ENCODE data around the gene MBNL1.

The MBNL1 gene

DNA sequence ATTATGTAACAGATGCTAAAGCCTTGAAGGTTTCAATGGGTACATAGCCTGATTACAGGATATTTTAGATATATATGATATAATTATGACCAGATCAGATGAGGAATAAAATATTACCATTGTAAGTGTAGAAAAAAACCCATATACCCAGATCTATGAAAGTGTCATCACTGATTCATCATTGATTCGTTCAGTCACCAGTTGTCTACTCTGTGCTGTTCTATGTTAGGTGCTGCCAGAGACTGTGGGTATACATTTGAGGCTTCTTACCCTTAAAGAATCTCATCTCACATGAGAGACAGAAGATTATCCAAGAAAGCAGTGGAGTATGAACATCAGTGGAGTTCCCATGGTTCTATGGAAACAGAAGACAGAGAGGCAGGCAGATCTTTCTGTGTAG is 92.2 kb downstream of the MBNL1 start:
- no peak overlapping the region for H3K27ac ChIP-seq (ENCODE audit: low read length)
- H4K20me1 ChIP-seq (ENCODE audit: insufficient read depth, low read length): peaks cover 64% of the 10 kb centered on the region
- H3K4me1 ChIP-seq (ENCODE audit: insufficient read depth, low read length): peaks cover 9% of the 10 kb centered on the region; the same call in 1 of the 2 replicates
- no peaks in the 10 kb centered on the region for H3K27me3 ChIP-seq (ENCODE audit: insufficient read depth, low read length, poor library complexity)
- H3K79me2 ChIP-seq (ENCODE audit: insufficient read depth, low read length): peaks cover 100% of the 10 kb centered on the region
- no peak overlapping the region for H3K9ac ChIP-seq (ENCODE audit: low read depth, low read length)
- peaks cover 47% of the 10 kb centered on the region for H3K36me3 ChIP-seq (ENCODE audit: insufficient read depth, low read length)
- no peaks in the 10 kb centered on the region for H3K9me3 ChIP-seq (ENCODE audit: insufficient read depth, low read length, severe bottlenecking)
- no peak overlapping the region for H3K4me2 ChIP-seq (ENCODE audit: insufficient read depth, low read length)
- TF ChIP-seq, protein P1, sequence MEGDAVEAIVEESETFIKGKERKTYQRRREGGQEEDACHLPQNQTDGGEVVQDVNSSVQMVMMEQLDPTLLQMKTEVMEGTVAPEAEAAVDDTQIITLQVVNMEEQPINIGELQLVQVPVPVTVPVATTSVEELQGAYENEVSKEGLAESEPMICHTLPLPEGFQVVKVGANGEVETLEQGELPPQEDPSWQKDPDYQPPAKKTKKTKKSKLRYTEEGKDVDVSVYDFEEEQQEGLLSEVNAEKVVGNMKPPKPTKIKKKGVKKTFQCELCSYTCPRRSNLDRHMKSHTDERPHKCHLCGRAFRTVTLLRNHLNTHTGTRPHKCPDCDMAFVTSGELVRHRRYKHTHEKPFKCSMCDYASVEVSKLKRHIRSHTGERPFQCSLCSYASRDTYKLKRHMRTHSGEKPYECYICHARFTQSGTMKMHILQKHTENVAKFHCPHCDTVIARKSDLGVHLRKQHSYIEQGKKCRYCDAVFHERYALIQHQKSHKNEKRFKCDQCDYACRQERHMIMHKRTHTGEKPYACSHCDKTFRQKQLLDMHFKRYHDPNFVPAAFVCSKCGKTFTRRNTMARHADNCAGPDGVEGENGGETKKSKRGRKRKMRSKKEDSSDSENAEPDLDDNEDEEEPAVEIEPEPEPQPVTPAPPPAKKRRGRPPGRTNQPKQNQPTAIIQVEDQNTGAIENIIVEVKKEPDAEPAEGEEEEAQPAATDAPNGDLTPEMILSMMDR (IDR thresholded peaks at IDR 0.05; ENCODE audit: borderline replicate concordance, extremely low read depth, low read length, poor library complexity, severe bottlenecking): no peak
- no peak for TF ChIP-seq EZH2 (IDR thresholded peaks at IDR 0.05; ENCODE audit: borderline replicate concordance, low read depth, low read length, severe bottlenecking)
- ATAC-seq (ENCODE audit: insufficient read depth, low read depth) (no peak), DNase-seq (no peak)
- H3K4me3 ChIP-seq (ENCODE audit: low read depth in 1 of 2, low read length in 2 of 2): no peak overlapping the region
- H2AFZ ChIP-seq (ENCODE audit: low read depth, low read length): no peak overlapping the region

DNA sequence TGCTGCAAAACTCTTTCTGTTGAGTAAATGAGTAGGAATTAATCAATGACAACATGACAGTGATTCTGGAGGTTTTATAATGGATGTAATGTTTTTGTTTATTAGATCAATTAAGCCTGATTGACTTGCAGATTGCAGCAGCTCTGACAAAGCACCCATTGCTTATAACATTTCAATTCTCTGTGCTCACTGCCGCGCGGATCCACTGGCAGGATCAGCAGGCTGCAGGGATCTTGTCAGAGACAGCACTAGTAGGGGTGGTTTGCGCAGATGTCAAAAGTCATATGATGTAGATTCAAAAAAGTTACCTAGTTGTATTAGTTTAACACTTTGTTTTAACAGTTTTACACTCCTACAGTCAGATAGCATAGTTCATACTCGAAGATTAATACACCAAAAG is 93.4 kb downstream of the MBNL1 start:
- Histone ChIP-seq H3K4me2 (ENCODE audit: insufficient read depth, low read length) (no peak overlapping the region), H2AFZ (ENCODE audit: low read depth, low read length) (no peak overlapping the region), H3K27me3 (ENCODE audit: insufficient read depth, low read length, poor library complexity) (no peaks in the 10 kb centered on the region), H3K9ac (ENCODE audit: low read depth, low read length) (no peak overlapping the region), H3K4me1 (ENCODE audit: insufficient read depth, low read length) (peaks cover 13% of the 10 kb centered on the region), H3K9me3 (ENCODE audit: insufficient read depth, low read length, severe bottlenecking) (peaks cover 2% of the 10 kb centered on the region), H4K20me1 (ENCODE audit: insufficient read depth, low read length) (peaks cover 62% of the 10 kb centered on the region), H3K4me3 (ENCODE audit: low read depth in 1 of 2, low read length in 2 of 2) (no peak overlapping the region), H3K36me3 (ENCODE audit: insufficient read depth, low read length) (peaks cover 48% of the 10 kb centered on the region), H3K27ac (ENCODE audit: low read length) (no peak overlapping the region), H3K79me2 (ENCODE audit: insufficient read depth, low read length) (peaks cover 100% of the 10 kb centered on the region)
- TF ChIP-seq, protein P1 (IDR thresholded peaks at IDR 0.05; ENCODE audit: borderline replicate concordance, extremely low read depth, low read length, poor library complexity, severe bottlenecking): no peak
- no peak for TF ChIP-seq EZH2 (IDR thresholded peaks at IDR 0.05; ENCODE audit: borderline replicate concordance, low read depth, low read length, severe bottlenecking)
- DNase-seq: no peak
- no peak for ATAC-seq (ENCODE audit: insufficient read depth, low read depth)

DNA sequence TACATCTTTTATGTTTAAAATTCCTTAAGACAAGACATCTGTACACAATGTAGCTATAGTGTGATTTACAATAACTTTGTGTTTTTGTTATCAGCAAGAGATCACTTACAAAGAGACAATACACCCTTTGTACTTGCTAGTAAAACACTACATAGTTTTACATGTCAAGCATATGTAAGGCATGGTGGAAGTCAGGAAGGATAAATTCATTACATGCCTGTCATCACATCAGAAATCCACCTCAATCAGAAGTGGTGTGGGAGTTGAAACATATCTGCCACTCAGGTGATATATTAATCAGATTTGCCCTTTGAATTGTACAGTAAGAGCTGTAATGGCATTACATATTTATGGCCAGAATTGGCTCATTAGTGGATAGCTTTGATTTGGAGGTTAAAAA is 95.5 kb downstream of the MBNL1 start:
- Histone ChIP-seq H3K9ac (ENCODE audit: low read depth, low read length) (no peak overlapping the region), H3K4me2 (ENCODE audit: insufficient read depth, low read length) (no peak overlapping the region), H3K79me2 (ENCODE audit: insufficient read depth, low read length) (peaks cover 100% of the 10 kb centered on the region), H3K4me1 (ENCODE audit: insufficient read depth, low read length) (peaks cover 22% of the 10 kb centered on the region), H3K27ac (ENCODE audit: low read length) (no peak overlapping the region), H3K4me3 (ENCODE audit: low read depth in 1 of 2, low read length in 2 of 2) (no peak overlapping the region), H3K27me3 (ENCODE audit: insufficient read depth, low read length, poor library complexity) (no peaks in the 10 kb centered on the region), H3K9me3 (ENCODE audit: insufficient read depth, low read length, severe bottlenecking) (peaks cover 2% of the 10 kb centered on the region), H2AFZ (ENCODE audit: low read depth, low read length) (no peak overlapping the region), H3K36me3 (ENCODE audit: insufficient read depth, low read length) (peaks cover 41% of the 10 kb centered on the region; the same call in 1 of the 2 replicates), H4K20me1 (ENCODE audit: insufficient read depth, low read length) (peaks cover 63% of the 10 kb centered on the region)
- no peak for ATAC-seq (ENCODE audit: insufficient read depth, low read depth)
- no peak for DNase-seq
- TF ChIP-seq, protein P1 (IDR thresholded peaks at IDR 0.05; ENCODE audit: borderline replicate concordance, extremely low read depth, low read length, poor library complexity, severe bottlenecking): no peak
- no peak for TF ChIP-seq EZH2 (IDR thresholded peaks at IDR 0.05; ENCODE audit: borderline replicate concordance, low read depth, low read length, severe bottlenecking)

DNA sequence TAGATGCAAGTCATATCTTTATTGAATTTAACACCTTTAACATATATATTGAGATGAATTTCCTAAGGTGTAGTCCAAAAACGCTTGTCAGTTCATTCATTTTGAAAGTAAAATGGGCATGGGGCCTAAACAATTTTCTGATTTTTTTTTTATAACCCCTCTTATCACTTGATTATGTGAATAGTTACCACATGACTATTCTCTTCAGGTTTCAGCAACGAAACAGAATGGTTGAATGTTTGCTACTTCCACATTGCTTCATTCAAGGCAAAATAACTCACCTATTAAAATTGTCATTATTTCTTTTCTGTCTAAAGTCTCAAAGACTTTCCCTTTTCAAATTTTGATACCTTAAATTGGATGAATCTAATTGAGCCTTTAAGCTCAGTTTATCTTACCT is 96.4 kb downstream of the MBNL1 start:
- peaks cover 22% of the 10 kb centered on the region for H3K4me1 ChIP-seq (ENCODE audit: insufficient read depth, low read length)
- no peak for DNase-seq
- H3K79me2 ChIP-seq (ENCODE audit: insufficient read depth, low read length): peaks cover 100% of the 10 kb centered on the region
- H3K27me3 ChIP-seq (ENCODE audit: insufficient read depth, low read length, poor library complexity): no peaks in the 10 kb centered on the region
- peaks cover 2% of the 10 kb centered on the region for H3K9me3 ChIP-seq (ENCODE audit: insufficient read depth, low read length, severe bottlenecking)
- no peak overlapping the region for H3K4me2 ChIP-seq (ENCODE audit: insufficient read depth, low read length)
- ATAC-seq (ENCODE audit: insufficient read depth, low read depth): no peak
- H3K27ac ChIP-seq (ENCODE audit: low read length): no peak overlapping the region
- no peak overlapping the region for H2AFZ ChIP-seq (ENCODE audit: low read depth, low read length)
- TF ChIP-seq, protein P1 (IDR thresholded peaks at IDR 0.05; ENCODE audit: borderline replicate concordance, extremely low read depth, low read length, poor library complexity, severe bottlenecking): no peak
- TF ChIP-seq EZH2 (IDR thresholded peaks at IDR 0.05; ENCODE audit: borderline replicate concordance, low read depth, low read length, severe bottlenecking): no peak
- H3K9ac ChIP-seq (ENCODE audit: low read depth, low read length): no peak overlapping the region
- H3K36me3 ChIP-seq (ENCODE audit: insufficient read depth, low read length): peaks cover 35% of the 10 kb centered on the region; the same call in 1 of the 2 replicates
- no peak overlapping the region for H3K4me3 ChIP-seq (ENCODE audit: low read depth in 1 of 2, low read length in 2 of 2)
- peaks cover 62% of the 10 kb centered on the region for H4K20me1 ChIP-seq (ENCODE audit: insufficient read depth, low read length)

All from DND-41 (cell line).